Memory B cell (primary cell): ENCODE measurements around the gene PROP1.
A peak's percentile ranks its signal among the peaks of the same experiment; 100 is the strongest.
"Not testable (repeated sequence)": the region's sequence is repeated elsewhere in the genome, so short reads cannot be mapped to it uniquely, and the experiment has no call there.

ENCODE experiments used
- ATAC-seq: fragments of 150-1000 bp; cut with Tn5 transposase; 2 replicates; pipeline ENCODE4 v1.10.0; 2021; ENCODE audit warnings: low read depth, mild to moderate bottlenecking, moderate library complexity
- DNase-seq, 2 donors: peaks; one replicate each; pipeline ENCODE4 v3.0.0; 2022; ENCODE audit warnings: low spot score in 2 of 2
- H3K27ac Mint-ChIP-seq: one replicate; pipeline ENCODE4 v1.8.0; 2022; ENCODE audit warnings: mild to moderate bottlenecking, moderate library complexity, mixed read lengths
- H3K27me3 Mint-ChIP-seq: one replicate; pipeline ENCODE4 v1.8.0; 2022; ENCODE audit warnings: mixed read lengths
- H3K36me3 Mint-ChIP-seq: one replicate; pipeline ENCODE4 v1.8.0; 2022; ENCODE audit warnings: mild to moderate bottlenecking, mixed read lengths
- H3K4me1 Mint-ChIP-seq: one replicate; pipeline ENCODE4 v1.8.0; 2022; ENCODE audit warnings: mixed read lengths
- H3K4me3 Mint-ChIP-seq: one replicate; pipeline ENCODE4 v1.8.0; 2022; ENCODE audit warnings: mild to moderate bottlenecking, moderate library complexity, mixed read lengths
- H3K9me3 Mint-ChIP-seq: one replicate; pipeline ENCODE4 v1.8.0; 2022; ENCODE audit warnings: mixed read lengths

PROP1 gene

GRCh38 chr5:177968661-177969211 is 27.3 kb downstream of the PROP1 start:
- Mint-ChIP-seq H3K36me3 (no peaks in the 10 kb centered on the region), H3K27me3 (peaks cover 3% of the 10 kb centered on the region), H3K4me1 (peaks cover 4% of the 10 kb centered on the region), H3K9me3 (peaks cover 1% of the 10 kb centered on the region), H3K4me3 (no peak overlapping the region), H3K27ac (no peak overlapping the region)
- no peak for ATAC-seq
- DNase-seq: no peak

- Mint-ChIP-seq H3K9me3 (peaks cover 1% of the 10 kb centered on the region), H3K27ac (no peak overlapping the region), H3K4me3 (no peak overlapping the region), H3K27me3 (peaks cover 2% of the 10 kb centered on the region), H3K36me3 (no peaks in the 10 kb centered on the region), H3K4me1 (peaks cover 4% of the 10 kb centered on the region)
- DNase-seq: no peak
- no peak for ATAC-seq
Measured at GRCh38 chr5:177967221-177967887, 28.7 kb downstream of the PROP1 start.

- no peak overlapping the region for H3K27ac Mint-ChIP-seq
- peaks cover 4% of the 10 kb centered on the region for H3K4me1 Mint-ChIP-seq
- H3K27me3 Mint-ChIP-seq: peaks cover 2% of the 10 kb centered on the region
- no peak for ATAC-seq
- H3K9me3 Mint-ChIP-seq: peaks cover 1% of the 10 kb centered on the region
- DNase-seq: no peak
- H3K36me3 Mint-ChIP-seq: no peaks in the 10 kb centered on the region
- H3K4me3 Mint-ChIP-seq: no peak overlapping the region
Measured at GRCh38 chr5:177966839-177967166, 29.2 kb downstream of the PROP1 start.

DNA sequence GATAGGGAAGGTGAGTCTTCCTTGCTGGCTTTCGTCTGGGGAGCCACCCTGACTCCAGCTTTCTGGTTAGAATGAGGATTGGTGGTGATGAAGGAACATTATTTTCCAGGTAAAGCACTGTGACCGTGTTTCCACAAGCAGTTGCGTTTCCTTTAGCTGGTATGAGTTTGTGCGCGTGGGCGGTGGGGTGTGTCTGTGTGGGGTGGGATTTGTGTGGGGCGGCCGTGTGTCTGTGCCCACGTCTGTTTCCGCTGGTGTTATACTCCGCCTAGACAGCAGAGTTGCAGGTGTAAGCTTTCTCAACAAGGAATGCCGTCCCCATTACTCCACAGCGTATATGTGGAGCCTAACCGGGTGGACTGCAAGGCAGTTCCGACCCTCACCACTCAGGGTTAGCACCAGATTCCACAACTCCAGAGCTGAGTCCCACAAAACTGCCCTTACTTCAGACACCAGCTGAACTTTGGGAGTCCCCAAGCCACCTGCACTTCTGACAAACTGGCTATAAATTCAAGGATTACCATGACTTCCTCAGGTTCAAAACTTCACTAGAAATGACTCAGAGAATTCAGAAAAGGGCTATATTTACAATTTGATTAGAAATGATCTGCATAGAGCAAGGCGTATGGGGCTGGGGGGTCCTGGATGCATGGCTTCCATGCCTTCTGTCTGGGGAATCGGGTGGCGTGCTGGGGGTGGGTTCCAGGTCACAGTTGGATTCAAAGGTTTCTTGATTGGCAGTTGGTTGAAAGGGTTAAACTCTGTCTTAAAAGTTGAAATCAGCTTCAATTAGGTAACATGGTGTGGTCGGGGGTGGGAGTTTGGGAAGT is 29.8 kb downstream of the PROP1 start:
- Mint-ChIP-seq H3K27ac (no peak overlapping the region), H3K9me3 (peaks cover 1% of the 10 kb centered on the region), H3K36me3 (no peaks in the 10 kb centered on the region), H3K27me3 (no peaks in the 10 kb centered on the region), H3K4me3 (no peak overlapping the region), H3K4me1 (peaks cover 4% of the 10 kb centered on the region)
- DNase-seq (no peak), ATAC-seq (no peak)

- H3K36me3 Mint-ChIP-seq: peaks cover 4% of the 10 kb centered on the region
- peaks cover 8% of the 10 kb centered on the region for H3K4me1 Mint-ChIP-seq
- peaks cover 3% of the 10 kb centered on the region for H3K9me3 Mint-ChIP-seq
- no peak overlapping the region for H3K4me3 Mint-ChIP-seq
- peaks cover 2% of the 10 kb centered on the region for H3K27me3 Mint-ChIP-seq
- ATAC-seq (no peak), DNase-seq (no peak)
- H3K27ac Mint-ChIP-seq: no peak overlapping the region
Measured at GRCh38 chr5:177964471-177964870, 31.6 kb downstream of the PROP1 start.

DNA sequence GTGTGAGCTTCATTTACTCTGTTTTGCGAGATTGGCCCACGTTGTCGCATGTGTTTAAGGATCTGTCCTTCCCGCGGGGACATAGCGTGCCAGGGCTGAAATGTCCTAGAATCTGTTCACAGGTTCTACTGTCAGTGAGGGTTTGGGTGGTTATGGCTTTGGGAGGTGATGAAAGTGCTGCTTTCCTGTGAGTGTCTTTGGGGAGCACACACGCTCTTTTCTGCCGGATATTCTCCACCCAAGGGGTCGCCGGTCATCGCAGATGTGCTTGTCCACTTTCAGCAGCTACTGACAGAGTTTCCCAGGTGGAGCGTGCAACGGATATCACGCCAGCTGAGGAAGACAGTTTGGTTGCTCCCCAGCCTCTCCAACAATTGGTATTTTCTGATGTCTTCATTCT is 32.1 kb downstream of the PROP1 start:
- Mint-ChIP-seq H3K27ac (no peak overlapping the region), H3K9me3 (peaks cover 3% of the 10 kb centered on the region), H3K4me3 (no peak overlapping the region), H3K27me3 (peaks cover 2% of the 10 kb centered on the region), H3K4me1 (peaks cover 8% of the 10 kb centered on the region), H3K36me3 (peaks cover 4% of the 10 kb centered on the region)
- DNase-seq (no peak), ATAC-seq (no peak)

DNA sequence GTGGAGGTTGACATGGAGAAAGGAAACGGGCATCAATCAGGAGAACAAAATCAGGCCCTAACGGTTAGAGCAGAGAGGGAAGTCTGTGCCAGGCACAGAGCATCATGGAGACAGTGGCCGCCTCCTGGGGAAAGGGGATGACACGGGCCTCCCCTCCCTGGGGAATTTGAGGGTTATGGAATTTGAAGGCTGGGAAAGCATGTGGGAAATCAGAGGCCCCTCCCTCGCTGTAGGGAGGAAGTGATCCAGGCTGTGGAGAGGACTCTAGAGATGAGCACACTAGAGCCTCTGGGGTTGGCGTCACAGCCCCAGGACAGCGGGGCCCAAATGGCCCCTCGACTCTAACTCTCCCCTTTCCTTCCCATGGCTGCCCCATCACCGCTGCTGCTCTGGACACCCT is 36.7 kb downstream of the PROP1 start:
- Mint-ChIP-seq H3K36me3 (peaks cover 4% of the 10 kb centered on the region), H3K27ac (no peak overlapping the region), H3K27me3 (peaks cover 2% of the 10 kb centered on the region), H3K4me3 (no peak overlapping the region), H3K4me1 (peaks cover 4% of the 10 kb centered on the region), H3K9me3 (peaks cover 3% of the 10 kb centered on the region)
- ATAC-seq (no peak), DNase-seq (no peak)

DNA sequence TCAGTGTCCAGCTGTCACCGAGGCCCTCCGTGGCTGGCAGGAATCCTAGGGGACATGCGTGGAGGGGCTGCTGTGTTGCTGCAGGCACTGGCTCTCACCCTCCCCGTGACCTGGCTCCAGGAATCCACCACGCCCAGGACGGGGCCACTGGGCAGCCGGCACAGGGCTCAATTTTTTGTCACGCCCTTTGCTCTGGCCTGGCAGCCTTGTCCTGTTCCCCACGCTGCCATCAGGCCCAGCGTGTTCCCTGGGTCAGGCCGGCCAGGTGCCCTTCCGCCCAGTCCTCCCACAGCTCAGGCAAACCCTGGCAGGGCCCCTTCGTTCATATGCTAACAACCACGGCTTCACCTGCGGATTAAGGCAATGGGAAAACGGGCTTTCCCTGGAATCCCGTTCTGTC is 37.3 kb downstream of the PROP1 start:
- H3K27ac Mint-ChIP-seq: no peak overlapping the region
- peaks cover 4% of the 10 kb centered on the region for H3K36me3 Mint-ChIP-seq
- H3K27me3 Mint-ChIP-seq: peaks cover 2% of the 10 kb centered on the region
- H3K4me3 Mint-ChIP-seq: no peak overlapping the region
- no peak for ATAC-seq
- DNase-seq: no peak
- peaks cover 4% of the 10 kb centered on the region for H3K4me1 Mint-ChIP-seq
- peaks cover 3% of the 10 kb centered on the region for H3K9me3 Mint-ChIP-seq

DNA sequence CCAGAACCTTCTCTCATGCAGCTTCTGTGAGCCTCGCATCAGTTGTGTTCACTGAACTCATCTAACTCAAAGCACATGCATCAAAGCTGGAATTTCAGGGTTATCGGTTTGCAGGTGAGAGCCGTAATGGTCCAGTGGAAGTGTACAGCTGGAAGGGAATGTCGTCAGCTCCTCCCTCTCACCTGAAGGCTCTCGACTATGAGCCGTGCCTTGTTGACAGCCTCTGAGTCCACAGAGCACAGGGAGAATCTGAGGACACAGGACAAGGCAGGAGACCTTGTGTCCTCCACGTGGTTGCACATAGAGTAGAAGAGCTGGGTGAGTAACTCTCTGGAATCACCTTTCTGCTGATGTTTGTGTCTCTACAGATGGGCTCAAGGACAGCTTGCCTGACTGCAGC is 38.8 kb downstream of the PROP1 start:
- H3K27ac Mint-ChIP-seq: no peak overlapping the region
- ATAC-seq: no peak

DNA sequence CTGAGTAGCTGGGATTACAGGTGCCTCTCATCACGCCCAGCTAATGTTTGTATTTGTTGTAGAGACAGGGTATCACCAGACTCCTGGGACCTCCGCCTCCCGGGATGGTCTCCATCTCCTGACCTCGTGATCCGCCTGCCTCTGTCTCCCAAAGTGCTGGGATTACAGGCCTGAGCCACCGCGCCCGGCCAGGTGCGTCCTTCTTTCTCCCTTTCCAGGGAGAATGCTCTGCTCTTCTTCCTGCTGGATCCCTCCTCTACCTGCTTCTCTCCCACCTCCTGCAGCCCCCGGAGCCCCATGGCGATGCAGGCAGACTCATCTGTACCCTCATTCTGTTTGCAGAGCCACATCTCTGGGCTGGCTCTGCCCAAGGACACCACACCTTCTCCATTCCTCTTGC is 42.9 kb downstream of the PROP1 start:
- not testable (repeated sequence) for ATAC-seq, H3K27me3 Mint-ChIP-seq, H3K4me3 Mint-ChIP-seq, DNase-seq, H3K4me1 Mint-ChIP-seq, H3K27ac Mint-ChIP-seq, H3K36me3 Mint-ChIP-seq, H3K9me3 Mint-ChIP-seq

More for the DNA sequence above, 38.8 kb downstream of the PROP1 start:
- no peak for DNase-seq
- Mint-ChIP-seq H3K36me3 (peaks cover 4% of the 10 kb centered on the region), H3K27me3 (peaks cover 2% of the 10 kb centered on the region), H3K9me3 (peaks cover 3% of the 10 kb centered on the region), H3K4me3 (no peak overlapping the region), H3K4me1 (peaks cover 4% of the 10 kb centered on the region)

DNA sequence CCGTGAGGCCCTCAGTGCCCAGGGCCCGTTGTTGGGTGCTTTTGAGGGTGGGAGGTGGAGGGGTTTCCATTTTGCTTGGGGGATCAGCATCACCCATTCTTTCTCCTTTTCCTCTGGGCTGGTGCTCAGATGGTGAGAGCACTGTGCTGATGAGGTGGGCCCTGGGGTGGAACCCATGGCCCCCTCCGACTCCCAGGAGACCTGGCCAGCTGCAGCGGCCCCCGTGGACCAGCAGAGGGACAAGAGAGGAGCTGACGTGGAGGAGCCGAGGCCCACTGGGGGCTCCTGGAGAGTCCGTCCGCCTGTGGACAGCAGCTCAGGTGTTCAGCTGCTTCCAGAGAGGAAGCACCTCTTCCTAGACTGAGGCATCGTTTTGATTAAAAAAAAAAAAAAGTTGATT is 46.4 kb downstream of the PROP1 start:
- H3K4me1 Mint-ChIP-seq, H3K27me3 Mint-ChIP-seq, ATAC-seq, H3K4me3 Mint-ChIP-seq, H3K36me3 Mint-ChIP-seq, H3K27ac Mint-ChIP-seq, DNase-seq, H3K9me3 Mint-ChIP-seq: not testable (repeated sequence)

- not testable (repeated sequence) for H3K36me3 Mint-ChIP-seq, H3K27ac Mint-ChIP-seq, DNase-seq, H3K27me3 Mint-ChIP-seq, H3K9me3 Mint-ChIP-seq, H3K4me1 Mint-ChIP-seq, H3K4me3 Mint-ChIP-seq
- peak; percentile 38 for ATAC-seq
Measured at GRCh38 chr5:177949065-177949464, 47.0 kb downstream of the PROP1 start.

DNA sequence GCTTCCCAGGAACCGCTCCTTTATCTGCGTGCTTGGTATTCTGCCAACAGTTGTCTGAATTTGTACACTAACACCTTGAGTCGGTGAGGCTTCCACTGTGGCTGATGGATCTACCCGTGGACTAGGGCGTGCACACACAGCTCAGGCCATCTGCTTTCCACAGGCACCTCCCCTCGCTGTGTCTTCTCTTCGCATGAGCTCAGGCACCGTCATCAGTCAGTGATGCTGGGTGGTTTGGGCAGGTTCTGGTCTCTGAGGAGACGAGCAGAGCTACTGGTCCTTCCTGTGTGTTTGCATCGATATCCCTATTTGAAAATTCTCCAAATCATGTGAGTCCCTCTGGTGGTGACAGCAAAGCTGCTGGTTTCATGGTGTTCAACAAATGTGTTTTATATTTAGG is 48.1 kb downstream of the PROP1 start:
- not testable (repeated sequence) for H3K4me1 Mint-ChIP-seq, H3K4me3 Mint-ChIP-seq, H3K9me3 Mint-ChIP-seq, H3K27me3 Mint-ChIP-seq, ATAC-seq, DNase-seq, H3K36me3 Mint-ChIP-seq
- peak overlapping the region; percentile 87 for H3K27ac Mint-ChIP-seq

- DNase-seq: peak; percentile 52 to 57
- peak; percentile 79 for ATAC-seq
- peak overlapping the region; percentile 93 for H3K27ac Mint-ChIP-seq
- not testable (repeated sequence) for H3K27me3 Mint-ChIP-seq, H3K4me1 Mint-ChIP-seq, H3K36me3 Mint-ChIP-seq, H3K9me3 Mint-ChIP-seq
- H3K4me3 Mint-ChIP-seq: peak overlapping the region; percentile 73
Measured at GRCh38 chr5:177945601-177946283, 50.3 kb downstream of the PROP1 start.
